SK-N-SH (cell line): Measurements from ENCODE around the gene GATB. TPM values are rescaled to one million over a fixed set of nuclear protein-coding genes. Genes with fewer than 3 reads are reported as not detected.

Source experiments
- CTCF ChIA-PET: fragments of 300-600, 350-600 bp; formaldehyde crosslinking; extraction: SDS; loops from one replicate; lab custom pipeline; 2021; lab: Yijun Ruan, JAX
- POLR2A ChIA-PET: fragments of 350-600 bp; sonication (Branson Sonifier 250); formaldehyde crosslinking; extraction: SDS; loops from one replicate; lab custom pipeline; 2020; ENCODE audit warnings: antibody characterized with exemption, inconsistent platforms; lab: Yijun Ruan, JAX
- DNase-seq: peaks from one replicate; pipeline ENCODE4 v3.0.0; 2012
- H2AFZ ChIP-seq: fragments of 200-600 bp; sonication (generic); 2 replicates; pipeline ENCODE4 v1.8.1; 2016; ENCODE audit warnings: antibody characterized with exemption, mild to moderate bottlenecking, low read depth
- H3F3A ChIP-seq: fragments of 200-600 bp; sonication (generic); replicated peaks from 2 replicates; pipeline ENCODE3; 2016; ENCODE audit warnings: antibody characterized with exemption, mild to moderate bottlenecking; ENCODE audit not compliant: insufficient read depth
- H3K27ac ChIP-seq, 2 experiments: fragments of 200-500 bp in 1 of 2; fragments of 200-600 bp in 1 of 2; sonication (Bioruptor generic) in 1 of 2; sonication (generic), shearing (Covaris generic) in 1 of 2; 2 replicates each; pipeline versions ENCODE4 v1.5.1 to v1.6.1; 2014 to 2016; ENCODE audit warnings: low read depth in 2 of 2, inconsistent platforms in 1 of 2, low read length in 1 of 2, mild to moderate bottlenecking in 1 of 2, mixed read lengths in 1 of 2
- H3K27me3 ChIP-seq: fragments of 200-600 bp; sonication (generic), shearing (Covaris generic); 2 replicates; pipeline ENCODE4 v1.6.1; 2016; ENCODE audit warnings: mixed run types; ENCODE audit not compliant: insufficient read depth
- H3K36me3 ChIP-seq, 2 experiments: fragments of 200-500 bp in 1 of 2; fragments of 200-600 bp in 1 of 2; sonication (Bioruptor generic) in 1 of 2; sonication (generic) in 1 of 2; replicated peaks in 1 of 2; 2 replicates each; pipeline versions ENCODE3 to v1.5.1; 2014 to 2016; ENCODE audit warnings: low read length in 1 of 2, mild to moderate bottlenecking in 1 of 2; ENCODE audit not compliant: insufficient read depth in 2 of 2, control insufficient read depth in 1 of 2
- H3K4me1 ChIP-seq, 2 experiments: fragments of 200-500 bp in 1 of 2; fragments of 200-600 bp in 1 of 2; sonication (Bioruptor generic) in 1 of 2; sonication (generic), shearing (Covaris generic) in 1 of 2; 2 replicates each; pipeline versions ENCODE4 v1.5.1 to v1.6.1; 2014 to 2016; ENCODE audit warnings: low read depth in 1 of 2, low read length in 1 of 2, mixed run types in 1 of 2; ENCODE audit not compliant: insufficient read depth in 2 of 2, control insufficient read depth in 1 of 2
- H3K4me2 ChIP-seq: fragments of 200-600 bp; sonication (generic), shearing (Covaris generic); 2 replicates; pipeline ENCODE4 v1.6.1; 2017; ENCODE audit warnings: mixed run types
- H3K4me3 ChIP-seq, 2 experiments: fragments of 200-500 bp in 1 of 2; fragments of 200-600 bp in 1 of 2; sonication (Bioruptor generic) in 1 of 2; sonication (generic), shearing (Covaris generic) in 1 of 2; 2 replicates each; pipeline versions ENCODE4 v1.5.1 to v1.8.1; 2014 to 2016; ENCODE audit warnings: low read depth in 2 of 2, inconsistent platforms in 1 of 2, low read length in 1 of 2, mild to moderate bottlenecking in 1 of 2, mixed read lengths in 1 of 2, moderate library complexity in 1 of 2
- H3K79me2 ChIP-seq: fragments of 200-600 bp; sonication (generic); 2 replicates; pipeline ENCODE4 v1.8.1; 2017; ENCODE audit warnings: mild to moderate bottlenecking; ENCODE audit not compliant: insufficient read depth
- H3K9ac ChIP-seq: fragments of 200-600 bp; sonication (generic); 2 replicates; pipeline ENCODE4 v1.6.1; 2017; ENCODE audit warnings: mixed run types
- H3K9me2 ChIP-seq: fragments of 200-600 bp; sonication (generic); 2 replicates; pipeline ENCODE4 v1.6.1; 2017; ENCODE audit warnings: mixed run types
- H3K9me3 ChIP-seq: fragments of 200-600 bp; sonication (generic); 2 replicates; pipeline ENCODE4 v1.6.1; 2017; ENCODE audit warnings: mixed run types, mild to moderate bottlenecking, moderate library complexity
- H4K20me1 ChIP-seq: fragments of 200-600 bp; sonication (generic); 2 replicates; pipeline ENCODE4 v1.6.1; 2017; ENCODE audit warnings: mild to moderate bottlenecking, mixed run types; ENCODE audit not compliant: insufficient read depth
- CHD2 ChIP-seq: fragments of 150-350 bp; IDR thresholded peaks from 2 replicates; pipeline ENCODE4 v1.6.1; 2018; ENCODE audit warnings: low read length; ENCODE audit not compliant: partially characterized antibody
- ELF1 ChIP-seq: IDR thresholded peaks from 2 replicates; pipeline ENCODE4 v1.4.0; 2012
- EP300 ChIP-seq, 2 experiments: IDR thresholded peaks; 2 replicates each; pipeline versions ENCODE4 v1.4.0 to v1.6.1; 2012; ENCODE audit warnings: borderline replicate concordance in 1 of 2, low read depth in 1 of 2, low read length in 1 of 2
- GABPA ChIP-seq: IDR thresholded peaks from 2 replicates; pipeline ENCODE4 v1.4.0; 2012; ENCODE audit warnings: low read depth, mild to moderate bottlenecking
- GATA2 ChIP-seq: sonication (generic); formaldehyde crosslinking; IDR thresholded peaks from 2 replicates; pipeline ENCODE4 v1.5.0; 2020; ENCODE audit warnings: mild to moderate bottlenecking, missing genetic modification reagents
- MXI1 ChIP-seq: IDR thresholded peaks from 2 replicates; pipeline ENCODE4 v1.6.1; 2012; ENCODE audit warnings: mild to moderate bottlenecking, low read depth, low read length, improper control_type of control experiment
- NFIC ChIP-seq: IDR thresholded peaks from 2 replicates; pipeline ENCODE4 v1.4.0; 2012; ENCODE audit warnings: borderline replicate concordance
- POLR2AphosphoS5 ChIP-seq: IDR thresholded peaks from 2 replicates; pipeline ENCODE4 v1.6.1; 2012; ENCODE audit warnings: low read depth, low read length
- RAD21 ChIP-seq: IDR thresholded peaks from 2 replicates; pipeline ENCODE4 v1.6.1; 2012; ENCODE audit warnings: mild to moderate bottlenecking, low read length
- SIN3A ChIP-seq: IDR thresholded peaks from 2 replicates; pipeline ENCODE4 v1.6.1; 2012; ENCODE audit warnings: low read depth, mild to moderate bottlenecking, low read length, moderate library complexity, borderline replicate concordance
- TAF1 ChIP-seq: IDR thresholded peaks from 2 replicates; pipeline ENCODE4 v1.6.1; 2012; ENCODE audit warnings: low read depth, mild to moderate bottlenecking, low read length, moderate library complexity, borderline replicate concordance
- YY1 ChIP-seq: IDR thresholded peaks from 2 replicates; pipeline ENCODE4 v1.4.0; 2012; ENCODE audit warnings: low read depth, mild to moderate bottlenecking
- WGBS: methylation state at CpG from one replicate; pipeline ENCODE4 v1.1.6; 2017; ENCODE audit warnings: low lambda C conversion rate; 5-methylcytosine and 5-hydroxymethylcytosine counted together
- polyA plus RNA-seq, 3 experiments: library from polyadenylated mRNA; depleted of rRNA; stranded (reverse); fragments of >200 nt; gene quantifications; 2 replicates each; pipeline ENCODE4 v1.2.3, GENCODE V29; 2012
- TF ChIP-seq, protein P1 (sequence below): fragments of 200-600 bp; sonication (generic); IDR thresholded peaks from 2 replicates; pipeline ENCODE4 v1.6.1; 2017; ENCODE audit warnings: antibody characterized with exemption, mild to moderate bottlenecking, moderate library complexity
- TF ChIP-seq, protein P2 (sequence below): fragments of 150-350 bp; IDR thresholded peaks from 2 replicates; pipeline ENCODE4 v1.6.1; 2017; ENCODE audit warnings: antibody characterized with exemption, low read length, low read depth, borderline replicate concordance
- TF ChIP-seq, protein P3 (sequence below): IDR thresholded peaks from 2 replicates; pipeline ENCODE4 v1.4.0; 2012; ENCODE audit warnings: low read depth
- TF ChIP-seq, protein P4 (sequence below): IDR thresholded peaks from 2 replicates; pipeline ENCODE4; 2012
- TF ChIP-seq, protein P5 (sequence below): IDR thresholded peaks from 2 replicates; pipeline ENCODE4 v1.4.0; 2012; ENCODE audit warnings: low read depth, borderline replicate concordance

GATB gene
- polyA plus RNA-seq, 1 of the 3 experiments (the other 2 are of a cell fraction): 28.1 TPM

DNA sequence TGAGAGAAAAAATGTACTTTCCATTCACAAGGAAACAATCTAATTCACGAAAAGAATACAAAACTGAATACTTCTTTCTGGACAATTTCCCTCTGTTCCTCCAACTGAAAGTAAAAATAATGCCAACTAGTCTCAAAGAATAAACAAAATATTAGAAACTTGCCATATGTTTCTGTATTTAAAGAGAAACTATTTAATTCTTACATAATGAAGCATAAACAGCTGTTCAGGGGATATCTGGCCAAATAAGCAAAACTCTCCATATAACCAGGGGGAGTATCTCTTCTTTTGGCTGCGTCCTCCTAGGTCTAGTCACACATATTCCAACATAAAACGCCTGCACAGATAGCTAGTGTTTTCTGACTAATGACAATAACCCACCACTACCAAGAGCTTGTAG, 805 bp downstream of the GATB start:
- Histone ChIP-seq H3K36me3 (peaks cover 24 to 27% of the 10 kb centered on the region in 2 experiments), H3K27ac (no peak overlapping the region), H3K27me3 (no peaks in the 10 kb centered on the region), H3K4me3 (peak overlapping the region; percentile 96 to 98), H3K9ac (peak overlapping the region; percentile 85), H3K4me1 (peaks cover 0 to 7% of the 10 kb centered on the region in 2 experiments; a peak in 3 of 4 replicates), H3F3A (no peaks in the 10 kb centered on the region), H3K9me2 (no peaks in the 10 kb centered on the region), H4K20me1 (no peaks in the 10 kb centered on the region), H3K4me2 (peak overlapping the region; percentile 88), H3K9me3 (no peaks in the 10 kb centered on the region), H2AFZ (peak overlapping the region; percentile 99), H3K79me2 (peaks cover 7% of the 10 kb centered on the region)
- TF ChIP-seq MXI1 (no peak), NFIC (no peak), EP300 (IDR thresholded peaks at IDR 0.05; ENCODE audit: borderline replicate concordance in 1 of 2, low read depth in 1 of 2, low read length in 1 of 2) (no peak), ELF1 (no peak), POLR2AphosphoS5 (no peak), CHD2 (no peak), SIN3A (no peak), RAD21 (no peak), TAF1 (no peak), GABPA (no peak), YY1 (no peak), GATA2 (CRISPR knock-in tag) (no peak)
- TF ChIP-seq, protein P1, sequence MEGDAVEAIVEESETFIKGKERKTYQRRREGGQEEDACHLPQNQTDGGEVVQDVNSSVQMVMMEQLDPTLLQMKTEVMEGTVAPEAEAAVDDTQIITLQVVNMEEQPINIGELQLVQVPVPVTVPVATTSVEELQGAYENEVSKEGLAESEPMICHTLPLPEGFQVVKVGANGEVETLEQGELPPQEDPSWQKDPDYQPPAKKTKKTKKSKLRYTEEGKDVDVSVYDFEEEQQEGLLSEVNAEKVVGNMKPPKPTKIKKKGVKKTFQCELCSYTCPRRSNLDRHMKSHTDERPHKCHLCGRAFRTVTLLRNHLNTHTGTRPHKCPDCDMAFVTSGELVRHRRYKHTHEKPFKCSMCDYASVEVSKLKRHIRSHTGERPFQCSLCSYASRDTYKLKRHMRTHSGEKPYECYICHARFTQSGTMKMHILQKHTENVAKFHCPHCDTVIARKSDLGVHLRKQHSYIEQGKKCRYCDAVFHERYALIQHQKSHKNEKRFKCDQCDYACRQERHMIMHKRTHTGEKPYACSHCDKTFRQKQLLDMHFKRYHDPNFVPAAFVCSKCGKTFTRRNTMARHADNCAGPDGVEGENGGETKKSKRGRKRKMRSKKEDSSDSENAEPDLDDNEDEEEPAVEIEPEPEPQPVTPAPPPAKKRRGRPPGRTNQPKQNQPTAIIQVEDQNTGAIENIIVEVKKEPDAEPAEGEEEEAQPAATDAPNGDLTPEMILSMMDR: no peak
- TF ChIP-seq, protein P2, sequence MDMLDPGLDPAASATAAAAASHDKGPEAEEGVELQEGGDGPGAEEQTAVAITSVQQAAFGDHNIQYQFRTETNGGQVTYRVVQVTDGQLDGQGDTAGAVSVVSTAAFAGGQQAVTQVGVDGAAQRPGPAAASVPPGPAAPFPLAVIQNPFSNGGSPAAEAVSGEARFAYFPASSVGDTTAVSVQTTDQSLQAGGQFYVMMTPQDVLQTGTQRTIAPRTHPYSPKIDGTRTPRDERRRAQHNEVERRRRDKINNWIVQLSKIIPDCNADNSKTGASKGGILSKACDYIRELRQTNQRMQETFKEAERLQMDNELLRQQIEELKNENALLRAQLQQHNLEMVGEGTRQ: no peak
- TF ChIP-seq, protein P3, sequence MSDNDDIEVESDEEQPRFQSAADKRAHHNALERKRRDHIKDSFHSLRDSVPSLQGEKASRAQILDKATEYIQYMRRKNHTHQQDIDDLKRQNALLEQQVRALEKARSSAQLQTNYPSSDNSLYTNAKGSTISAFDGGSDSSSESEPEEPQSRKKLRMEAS: no peak
- TF ChIP-seq, protein P4, sequence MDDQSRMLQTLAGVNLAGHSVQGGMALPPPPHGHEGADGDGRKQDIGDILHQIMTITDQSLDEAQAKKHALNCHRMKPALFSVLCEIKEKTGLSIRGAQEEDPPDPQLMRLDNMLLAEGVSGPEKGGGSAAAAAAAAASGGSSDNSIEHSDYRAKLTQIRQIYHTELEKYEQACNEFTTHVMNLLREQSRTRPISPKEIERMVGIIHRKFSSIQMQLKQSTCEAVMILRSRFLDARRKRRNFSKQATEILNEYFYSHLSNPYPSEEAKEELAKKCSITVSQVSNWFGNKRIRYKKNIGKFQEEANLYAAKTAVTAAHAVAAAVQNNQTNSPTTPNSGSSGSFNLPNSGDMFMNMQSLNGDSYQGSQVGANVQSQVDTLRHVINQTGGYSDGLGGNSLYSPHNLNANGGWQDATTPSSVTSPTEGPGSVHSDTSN: no peak
- TF ChIP-seq, protein P5, sequence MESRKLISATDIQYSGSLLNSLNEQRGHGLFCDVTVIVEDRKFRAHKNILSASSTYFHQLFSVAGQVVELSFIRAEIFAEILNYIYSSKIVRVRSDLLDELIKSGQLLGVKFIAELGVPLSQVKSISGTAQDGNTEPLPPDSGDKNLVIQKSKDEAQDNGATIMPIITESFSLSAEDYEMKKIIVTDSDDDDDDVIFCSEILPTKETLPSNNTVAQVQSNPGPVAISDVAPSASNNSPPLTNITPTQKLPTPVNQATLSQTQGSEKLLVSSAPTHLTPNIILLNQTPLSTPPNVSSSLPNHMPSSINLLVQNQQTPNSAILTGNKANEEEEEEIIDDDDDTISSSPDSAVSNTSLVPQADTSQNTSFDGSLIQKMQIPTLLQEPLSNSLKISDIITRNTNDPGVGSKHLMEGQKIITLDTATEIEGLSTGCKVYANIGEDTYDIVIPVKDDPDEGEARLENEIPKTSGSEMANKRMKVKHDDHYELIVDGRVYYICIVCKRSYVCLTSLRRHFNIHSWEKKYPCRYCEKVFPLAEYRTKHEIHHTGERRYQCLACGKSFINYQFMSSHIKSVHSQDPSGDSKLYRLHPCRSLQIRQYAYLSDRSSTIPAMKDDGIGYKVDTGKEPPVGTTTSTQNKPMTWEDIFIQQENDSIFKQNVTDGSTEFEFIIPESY: no peak
- ChIA-PET CTCF (interaction anchor here (0.6 to 1.7 kb wide), 5 partner anchors 21 to 206 kb away, joined by 3 to 4 read pairs (median 3); no protein-coding TSS in a partner anchor), POLR2A (interaction anchor here (0.6 kb wide), 1 partner anchor 16 kb away, joined by 3 read pairs; no protein-coding TSS in a partner anchor)
- peak; percentile 7 for DNase-seq
- 36% methylated on average over 3 of the region's 3 CpGs for WGBS
